ENCODE measurements around the gene FADS6. TPM values are rescaled to one million over a fixed set of nuclear protein-coding genes. Genes with fewer than 3 reads are reported as not detected.

FADS6 gene
- total and polyA plus RNA-seq, 10 of the 15 experiments (the other 5 are each of a cell fraction or from before 2014, with no cell fraction given), result not detected

DNA sequence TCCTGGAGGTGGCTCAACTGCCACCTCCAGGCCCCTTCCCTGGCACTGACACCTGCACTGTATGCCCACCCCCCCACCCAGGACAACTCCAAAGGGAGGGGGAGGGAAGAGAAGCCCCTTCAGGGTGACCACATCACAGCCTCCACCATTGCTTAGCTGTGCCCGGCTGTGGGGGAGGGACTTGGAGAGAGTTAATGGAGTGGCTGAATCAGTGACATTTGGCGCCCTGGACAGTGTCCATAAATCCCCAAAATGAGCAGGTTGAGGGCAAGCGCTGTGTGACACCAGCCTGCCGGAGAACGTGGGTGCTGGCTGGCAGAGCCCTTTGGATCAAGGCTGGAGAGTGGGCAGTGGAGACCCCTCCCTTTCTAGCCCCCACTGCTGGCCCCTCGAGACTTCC, 28.7 kb upstream of the FADS6 start:
- TF ChIP-seq HDAC2 (IDR thresholded peaks at IDR 0.05), result no peak
- TF ChIP-seq E4F1 (IDR thresholded peaks at IDR 0.05; ENCODE audit: borderline replicate concordance, partially characterized antibody), result no peak
- TF ChIP-seq, protein P1, sequence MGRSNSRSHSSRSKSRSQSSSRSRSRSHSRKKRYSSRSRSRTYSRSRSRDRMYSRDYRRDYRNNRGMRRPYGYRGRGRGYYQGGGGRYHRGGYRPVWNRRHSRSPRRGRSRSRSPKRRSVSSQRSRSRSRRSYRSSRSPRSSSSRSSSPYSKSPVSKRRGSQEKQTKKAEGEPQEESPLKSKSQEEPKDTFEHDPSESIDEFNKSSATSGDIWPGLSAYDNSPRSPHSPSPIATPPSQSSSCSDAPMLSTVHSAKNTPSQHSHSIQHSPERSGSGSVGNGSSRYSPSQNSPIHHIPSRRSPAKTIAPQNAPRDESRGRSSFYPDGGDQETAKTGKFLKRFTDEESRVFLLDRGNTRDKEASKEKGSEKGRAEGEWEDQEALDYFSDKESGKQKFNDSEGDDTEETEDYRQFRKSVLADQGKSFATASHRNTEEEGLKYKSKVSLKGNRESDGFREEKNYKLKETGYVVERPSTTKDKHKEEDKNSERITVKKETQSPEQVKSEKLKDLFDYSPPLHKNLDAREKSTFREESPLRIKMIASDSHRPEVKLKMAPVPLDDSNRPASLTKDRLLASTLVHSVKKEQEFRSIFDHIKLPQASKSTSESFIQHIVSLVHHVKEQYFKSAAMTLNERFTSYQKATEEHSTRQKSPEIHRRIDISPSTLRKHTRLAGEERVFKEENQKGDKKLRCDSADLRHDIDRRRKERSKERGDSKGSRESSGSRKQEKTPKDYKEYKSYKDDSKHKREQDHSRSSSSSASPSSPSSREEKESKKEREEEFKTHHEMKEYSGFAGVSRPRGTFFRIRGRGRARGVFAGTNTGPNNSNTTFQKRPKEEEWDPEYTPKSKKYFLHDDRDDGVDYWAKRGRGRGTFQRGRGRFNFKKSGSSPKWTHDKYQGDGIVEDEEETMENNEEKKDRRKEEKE (IDR thresholded peaks at IDR 0.05), result no peak
- TF ChIP-seq JUNB (IDR thresholded peaks at IDR 0.05), result no peak
- TF ChIP-seq, protein P2, sequence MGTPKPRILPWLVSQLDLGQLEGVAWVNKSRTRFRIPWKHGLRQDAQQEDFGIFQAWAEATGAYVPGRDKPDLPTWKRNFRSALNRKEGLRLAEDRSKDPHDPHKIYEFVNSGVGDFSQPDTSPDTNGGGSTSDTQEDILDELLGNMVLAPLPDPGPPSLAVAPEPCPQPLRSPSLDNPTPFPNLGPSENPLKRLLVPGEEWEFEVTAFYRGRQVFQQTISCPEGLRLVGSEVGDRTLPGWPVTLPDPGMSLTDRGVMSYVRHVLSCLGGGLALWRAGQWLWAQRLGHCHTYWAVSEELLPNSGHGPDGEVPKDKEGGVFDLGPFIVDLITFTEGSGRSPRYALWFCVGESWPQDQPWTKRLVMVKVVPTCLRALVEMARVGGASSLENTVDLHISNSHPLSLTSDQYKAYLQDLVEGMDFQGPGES (IDR thresholded peaks at IDR 0.05), result no peak
- no peak for TF ChIP-seq HDAC6 (IDR thresholded peaks at IDR 0.05; ENCODE audit: unreplicated experiment)
- WGBS (ENCODE audit: insufficient coverage, insufficient replicate concordance, low lambda C conversion rate, missing lambda C conversion rate), result 41% methylated on average over 4 of the region's 6 CpGs
- intact Hi-C loops (cut with micrococcal nuclease; ENCODE audit: unreplicated experiment), result no loop called here
- Histone ChIP-seq H3K4me1 (ENCODE audit: control insufficient read depth, insufficient read depth, low read length) (no peaks in the 10 kb centered on the region), H4K20me1 (ENCODE audit: control insufficient read depth, insufficient read depth) (no peaks in the 10 kb centered on the region), H3K4me3 (no peak overlapping the region), H3K79me2 (ENCODE audit: control insufficient read depth, insufficient read depth, low read length) (no peaks in the 10 kb centered on the region), H3K27ac (ENCODE audit: control insufficient read depth, insufficient read depth) (no peak overlapping the region), H3K4me2 (ENCODE audit: control insufficient read depth, insufficient read depth) (no peak overlapping the region), H3K27me3 (replicated peaks in 1 of 2; ENCODE audit: control insufficient read depth in 2 of 2, insufficient read depth in 2 of 2, low read length in 1 of 2) (peaks cover 11 to 16% of the 10 kb centered on the region in 2 experiments), H3K36me3 (ENCODE audit: control insufficient read depth in 2 of 2, insufficient read depth in 2 of 2, low read length in 1 of 2) (no peaks in the 10 kb centered on the region), H3K9me3 (replicated peaks; ENCODE audit: control insufficient read depth, insufficient read depth, low read length) (no peaks in the 10 kb centered on the region), H2AFZ (ENCODE audit: control insufficient read depth, low read depth, low read length) (no peak overlapping the region), H3K9ac (ENCODE audit: control insufficient read depth, insufficient read depth, low read length) (no peak overlapping the region)
- POLR2A ChIA-PET, result no interaction called here
- FAIRE-seq (no peak), ATAC-seq (no peak), DNase-seq (ENCODE audit: low read depth, low spot score) (no peak)
- SMC1A ChIA-PET (ENCODE audit: uncharacterized antibody, unreplicated experiment), result interaction anchor here (6.8 kb wide), 1 partner anchor 37 kb away, joined by 73 read pairs; no protein-coding TSS in a partner anchor
- in situ Hi-C loops (cut with MboI), result loop anchor here (5.0 kb wide), 1 partner anchor 35 kb away; no protein-coding TSS in a partner anchor
- no TSS peak for BruUV-seq (replicated peaks)
- RAD21 ChIA-PET (ENCODE audit: unreplicated experiment), result interaction anchor here (8.1 kb wide), 1 partner anchor 39 kb away, joined by 73 read pairs; no protein-coding TSS in a partner anchor
- CTCF ChIA-PET, result interaction anchor here (0.7 to 12.6 kb wide), 2 partner anchors 35 to 49 kb away, joined by 3 to 274 read pairs; no protein-coding TSS in a partner anchor

Measured in GM12878 (cell line).